GM12878 (cell line): ENCODE data around the gene IL10RA. TPM values are rescaled to one million over a fixed set of nuclear protein-coding genes. Genes with fewer than 3 reads are reported as not detected.

Experiments used
- ATAC-seq: fragments of 200-7000 bp; cut with Tn5 transposase; 3 replicates; pipeline ENCODE4 v1.9.1; 2020; ENCODE audit warnings: mild to moderate bottlenecking, moderate library complexity
- BruUV-seq: library from RNA; stranded (reverse); fragments of 400-500 nt; replicated peaks from 2 replicates; lab custom pipeline; 2021; lab: Mats Ljungman, UMichigan
- CTCF ChIA-PET: fragments of 300-600 bp; sonication (Branson Sonifier 250); formaldehyde crosslinking; extraction: SDS; loops from one replicate; lab custom pipeline; 2021; ENCODE audit warnings: inconsistent platforms; lab: Yijun Ruan, JAX
- POLR2A ChIA-PET: fragments of 350-600 bp; formaldehyde crosslinking; extraction: SDS; loops from one replicate; lab custom pipeline; 2021; ENCODE audit warnings: inconsistent platforms; lab: Charles Lee
- RAD21 ChIA-PET: fragments of 300-600 bp; sonication (Branson Sonifier 250); formaldehyde crosslinking; loops from one replicate; lab custom pipeline; 2023; ENCODE audit warnings: antibody characterized with exemption; ENCODE audit not compliant: unreplicated experiment; lab: Charles Lee
- SMC1A ChIA-PET: fragments of 300-600 bp; sonication (Branson Sonifier 250); formaldehyde crosslinking; loops from one replicate; lab custom pipeline; 2023; ENCODE audit not compliant: unreplicated experiment, uncharacterized antibody; lab: Charles Lee
- DNase-seq: peaks from one replicate; pipeline ENCODE4 v3.0.0-alpha.2; 2011; ENCODE audit warnings: low read depth, low spot score
- FAIRE-seq: peaks from 3 replicates; lab custom pipeline; 2011; peaks lifted over from hg19 to GRCh38; lab: Jason Lieb, UNC
- H2AFZ ChIP-seq: 2 replicates; pipeline ENCODE4 v1.6.0; 2011; ENCODE audit warnings: low read depth, low read length, control low read depth; ENCODE audit not compliant: control insufficient read depth
- H3K27ac ChIP-seq: 2 replicates; pipeline ENCODE4 v1.5.1; 2011; ENCODE audit warnings: control low read depth; ENCODE audit not compliant: control insufficient read depth, insufficient read depth
- H3K27me3 ChIP-seq, 2 experiments: replicated peaks in 1 of 2; 2 replicates each; pipeline versions ENCODE4 v1.6.0 to v1.6.1; 2011; ENCODE audit warnings: low read length in 1 of 2; ENCODE audit not compliant: control insufficient read depth in 2 of 2, insufficient read depth in 2 of 2
- H3K36me3 ChIP-seq, 2 experiments: 2 replicates each; pipeline ENCODE4 v1.5.1; 2011; ENCODE audit warnings: low read length in 1 of 2; ENCODE audit not compliant: control insufficient read depth in 2 of 2, insufficient read depth in 2 of 2
- H3K4me1 ChIP-seq: 2 replicates; pipeline ENCODE4 v1.6.1; 2011; ENCODE audit warnings: mild to moderate bottlenecking, low read length, moderate library complexity, mixed read lengths; ENCODE audit not compliant: control insufficient read depth, insufficient read depth
- H3K4me2 ChIP-seq: 2 replicates; pipeline ENCODE4 v1.6.0; 2011; ENCODE audit warnings: control low read depth; ENCODE audit not compliant: control insufficient read depth, insufficient read depth
- H3K4me3 ChIP-seq: fragments of 200-600 bp; sonication (generic); 2 replicates; pipeline ENCODE4 v1.5.1; 2016
- H3K79me2 ChIP-seq: 2 replicates; pipeline ENCODE4 v1.6.0; 2011; ENCODE audit warnings: low read length; ENCODE audit not compliant: control insufficient read depth, insufficient read depth
- H3K9ac ChIP-seq: 2 replicates; pipeline ENCODE4 v1.8.0; 2011; ENCODE audit warnings: low read length, control low read depth, mixed read lengths; ENCODE audit not compliant: control insufficient read depth, insufficient read depth
- H3K9me3 ChIP-seq: replicated peaks from 3 replicates; pipeline ENCODE4 v1.5.1; 2011; ENCODE audit warnings: mild to moderate bottlenecking, low read length; ENCODE audit not compliant: control insufficient read depth, insufficient read depth
- H4K20me1 ChIP-seq: 2 replicates; pipeline ENCODE4 v1.6.0; 2011; ENCODE audit not compliant: control insufficient read depth, insufficient read depth
- GABPA ChIP-seq: IDR thresholded peaks from 2 replicates; pipeline ENCODE4 v1.6.1; 2014; ENCODE audit warnings: antibody characterized with exemption, low read depth, mild to moderate bottlenecking, inconsistent platforms
- HDAC6 ChIP-seq: fragments of 200-600 bp; sonication (generic); IDR thresholded peaks from one replicate; pipeline ENCODE4 v1.8.0; 2017; ENCODE audit warnings: antibody characterized with exemption; ENCODE audit not compliant: unreplicated experiment
- MTA3 ChIP-seq: IDR thresholded peaks from 2 replicates; pipeline ENCODE4 v1.6.1; 2012; ENCODE audit warnings: low read length, inconsistent platforms, borderline replicate concordance
- MYB ChIP-seq: fragments of 150-350 bp; IDR thresholded peaks from 2 replicates; pipeline ENCODE4 v1.6.1; 2014; ENCODE audit warnings: mild to moderate bottlenecking, low read depth, low read length, borderline replicate concordance
- PAX8 ChIP-seq: fragments of 450-650 bp; IDR thresholded peaks from 2 replicates; pipeline ENCODE4 v1.6.1; 2017; ENCODE audit warnings: mild to moderate bottlenecking, moderate library complexity
- POLR2AphosphoS5 ChIP-seq: IDR thresholded peaks from 2 replicates; pipeline ENCODE4 v1.6.1; 2011; ENCODE audit warnings: mild to moderate bottlenecking, low read length, inconsistent platforms
- RAD21 ChIP-seq: IDR thresholded peaks from 2 replicates; pipeline ENCODE4 v1.6.1; 2011; ENCODE audit warnings: mild to moderate bottlenecking, low read depth, low read length, moderate library complexity; ENCODE audit not compliant: insufficient read depth
- RELA ChIP-seq: fragments of 450-650 bp; IDR thresholded peaks from 2 replicates; pipeline ENCODE4 v1.8.0; 2014; ENCODE audit warnings: borderline replicate concordance; ENCODE audit not compliant: partially characterized antibody
- SP1 ChIP-seq: IDR thresholded peaks from one replicate; pipeline ENCODE4 v1.6.1; 2011; ENCODE audit warnings: low read depth, low read length
- TBL1XR1 ChIP-seq: IDR thresholded peaks from 2 replicates; pipeline ENCODE4 v1.6.1; 2012; ENCODE audit warnings: low read depth, low read length, improper control_type of control experiment
- WGBS: methylation state at CpG from one replicate; pipeline ENCODE4 v1.1.6; 2016; ENCODE audit warnings: low lambda C conversion rate; ENCODE audit not compliant: insufficient replicate concordance, insufficient coverage; ENCODE audit errors: missing lambda C conversion rate; 5-methylcytosine and 5-hydroxymethylcytosine counted together
- in situ Hi-C: fragments of 300-500 bp; cut with MboI; formaldehyde crosslinking; loops from 9 replicates; pipeline ENCODE4 v1.14.3; 2018; ENCODE audit warnings: mixed read lengths
- intact Hi-C: fragments of 100-400 bp; cut with micrococcal nuclease; formaldehyde crosslinking; loops from one replicate; pipeline ENCODE4 v1.14.2; 2022; ENCODE audit not compliant: unreplicated experiment
- polyA plus RNA-seq, 11 experiments: library from polyadenylated mRNA; depleted of rRNA in 4 of 11; unstranded in 6 of 11; stranded (reverse) in 5 of 11; fragments of >200 nt; fragmentation: Nextera tagmentation in 4 of 11; fragmentation: Illumina TruSeq in 1 of 11; extraction: Ambion mirVana in 4 of 11; extraction: Trizol in 1 of 11; gene quantifications; 1 replicate in 1 of 11; 2 replicates in 10 of 11; pipeline versions ENCODE4 v1.2.1 to v1.2.3, GENCODE V29; 2011 to 2016; ENCODE audit warnings: inconsistent platforms in 2 of 11, missing spikeins in 2 of 11, low read depth in 1 of 11
- total RNA-seq, 4 experiments: library from RNA; depleted of rRNA in 3 of 4; stranded (reverse); fragments of >200 nt in 3 of 4; fragmentation: Illumina TruSeq in 1 of 4; extraction: Trizol in 1 of 4; gene quantifications; 2 replicates each; pipeline versions ENCODE4 v1.2.1 to v1.2.3, GENCODE V29; 2013 to 2021
- TF ChIP-seq, protein P1 (sequence below): fragments of 450-650 bp; formaldehyde crosslinking; IDR thresholded peaks from 2 replicates; pipeline ENCODE4 v1.5.0; 2022; ENCODE audit warnings: mild to moderate bottlenecking, missing genetic modification characterization

IL10RA gene
- total and polyA plus RNA-seq, 10 of the 15 experiments (the other 5 are each of a cell fraction or from before 2014, with no cell fraction given), result 0.77 to 45.9 (median 9.6) TPM

- POLR2A ChIA-PET, result interaction anchor here (1.3 kb wide), 1 partner anchor 37 kb away, joined by 3 read pairs; no protein-coding TSS in a partner anchor
- 34% methylated on average over 4 of the region's 4 CpGs for WGBS
- no peaks in the 10 kb centered on the region for H3K9me3 ChIP-seq
- in situ Hi-C loops (no loop called here), intact Hi-C loops (no loop called here)
- H3K9ac ChIP-seq, result no peak overlapping the region
- BruUV-seq, result no TSS peak
- no peak overlapping the region for H2AFZ ChIP-seq
- no peak overlapping the region for H3K27ac ChIP-seq
- CTCF ChIA-PET, result interaction anchor here (1.4 to 13.1 kb wide), 4 partner anchors 10 to 120 kb away, joined by 4 to 503 read pairs (median 128); partner anchors contain the start of gene FXYD2
- SMC1A ChIA-PET, result interaction anchor here (0.9 to 9.1 kb wide), 5 partner anchors 7 to 124 kb away, joined by 3 to 160 read pairs (median 5); partner anchors contain the start of gene TMPRSS13
- H3K4me1 ChIP-seq, result peaks cover 24% of the 10 kb centered on the region
- no peak for TF ChIP-seq PAX8
- no peak for TF ChIP-seq RELA
- no peak for TF ChIP-seq POLR2AphosphoS5
- no peak for TF ChIP-seq GABPA
- no peak for TF ChIP-seq TBL1XR1
- TF ChIP-seq, protein P1, sequence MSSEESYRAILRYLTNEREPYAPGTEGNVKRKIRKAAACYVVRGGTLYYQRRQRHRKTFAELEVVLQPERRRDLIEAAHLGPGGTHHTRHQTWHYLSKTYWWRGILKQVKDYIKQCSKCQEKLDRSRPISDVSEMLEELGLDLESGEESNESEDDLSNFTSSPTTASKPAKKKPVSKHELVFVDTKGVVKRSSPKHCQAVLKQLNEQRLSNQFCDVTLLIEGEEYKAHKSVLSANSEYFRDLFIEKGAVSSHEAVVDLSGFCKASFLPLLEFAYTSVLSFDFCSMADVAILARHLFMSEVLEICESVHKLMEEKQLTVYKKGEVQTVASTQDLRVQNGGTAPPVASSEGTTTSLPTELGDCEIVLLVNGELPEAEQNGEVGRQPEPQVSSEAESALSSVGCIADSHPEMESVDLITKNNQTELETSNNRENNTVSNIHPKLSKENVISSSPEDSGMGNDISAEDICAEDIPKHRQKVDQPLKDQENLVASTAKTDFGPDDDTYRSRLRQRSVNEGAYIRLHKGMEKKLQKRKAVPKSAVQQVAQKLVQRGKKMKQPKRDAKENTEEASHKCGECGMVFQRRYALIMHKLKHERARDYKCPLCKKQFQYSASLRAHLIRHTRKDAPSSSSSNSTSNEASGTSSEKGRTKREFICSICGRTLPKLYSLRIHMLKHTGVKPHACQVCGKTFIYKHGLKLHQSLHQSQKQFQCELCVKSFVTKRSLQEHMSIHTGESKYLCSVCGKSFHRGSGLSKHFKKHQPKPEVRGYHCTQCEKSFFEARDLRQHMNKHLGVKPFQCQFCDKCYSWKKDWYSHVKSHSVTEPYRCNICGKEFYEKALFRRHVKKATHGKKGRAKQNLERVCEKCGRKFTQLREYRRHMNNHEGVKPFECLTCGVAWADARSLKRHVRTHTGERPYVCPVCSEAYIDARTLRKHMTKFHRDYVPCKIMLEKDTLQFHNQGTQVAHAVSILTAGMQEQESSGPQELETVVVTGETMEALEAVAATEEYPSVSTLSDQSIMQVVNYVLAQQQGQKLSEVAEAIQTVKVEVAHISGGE, result no peak
- no peak for TF ChIP-seq MTA3
- no peak for TF ChIP-seq MYB
- TF ChIP-seq RAD21, result no peak
- TF ChIP-seq SP1, result no peak
- no peak for TF ChIP-seq HDAC6
- RAD21 ChIA-PET, result interaction anchor here (1.0 to 10.6 kb wide), 3 partner anchors 9 to 116 kb away, joined by 3 to 393 read pairs (median 7); partner anchors contain the start of gene FXYD2
- H3K4me3 ChIP-seq, result no peak overlapping the region
- ATAC-seq, result no peak
- no peak for DNase-seq
- H3K4me2 ChIP-seq, result no peak overlapping the region
- H4K20me1 ChIP-seq, result no peaks in the 10 kb centered on the region
- H3K79me2 ChIP-seq, result no peaks in the 10 kb centered on the region
- H3K27me3 ChIP-seq, result no peaks in the 10 kb centered on the region
- no peak for FAIRE-seq
- H3K36me3 ChIP-seq, result no peaks in the 10 kb centered on the region
These were observed 45.0 kb upstream of the IL10RA start for GRCh38 chr11:117941163-117941707.
